GM12878 (cell line): Measurements from ENCODE around the gene TBXAS1. TPM values are rescaled to one million over a fixed set of nuclear protein-coding genes. Genes with fewer than 3 reads are reported as not detected.

Experiments
- ATAC-seq: fragments of 200-7000 bp; cut with Tn5 transposase; 3 replicates; pipeline ENCODE4 v1.9.1; 2020; ENCODE audit warnings: mild to moderate bottlenecking, moderate library complexity
- BruUV-seq: library from RNA; stranded (reverse); fragments of 400-500 nt; replicated peaks from 2 replicates; lab custom pipeline; 2021; lab: Mats Ljungman, UMichigan
- CTCF ChIA-PET: fragments of 300-600 bp; sonication (Branson Sonifier 250); formaldehyde crosslinking; extraction: SDS; loops from one replicate; lab custom pipeline; 2021; ENCODE audit warnings: inconsistent platforms; lab: Yijun Ruan, JAX
- POLR2A ChIA-PET: fragments of 350-600 bp; formaldehyde crosslinking; extraction: SDS; loops from one replicate; lab custom pipeline; 2021; ENCODE audit warnings: inconsistent platforms; lab: Charles Lee
- RAD21 ChIA-PET: fragments of 300-600 bp; sonication (Branson Sonifier 250); formaldehyde crosslinking; loops from one replicate; lab custom pipeline; 2023; ENCODE audit warnings: antibody characterized with exemption; ENCODE audit not compliant: unreplicated experiment; lab: Charles Lee
- SMC1A ChIA-PET: fragments of 300-600 bp; sonication (Branson Sonifier 250); formaldehyde crosslinking; loops from one replicate; lab custom pipeline; 2023; ENCODE audit not compliant: unreplicated experiment, uncharacterized antibody; lab: Charles Lee
- DNase-seq: peaks from one replicate; pipeline ENCODE4 v3.0.0-alpha.2; 2011; ENCODE audit warnings: low read depth, low spot score
- FAIRE-seq: peaks from 3 replicates; lab custom pipeline; 2011; peaks lifted over from hg19 to GRCh38; lab: Jason Lieb, UNC
- H2AFZ ChIP-seq: 2 replicates; pipeline ENCODE4 v1.6.0; 2011; ENCODE audit warnings: low read depth, low read length, control low read depth; ENCODE audit not compliant: control insufficient read depth
- H3K27ac ChIP-seq: 2 replicates; pipeline ENCODE4 v1.5.1; 2011; ENCODE audit warnings: control low read depth; ENCODE audit not compliant: control insufficient read depth, insufficient read depth
- H3K27me3 ChIP-seq, 2 experiments: replicated peaks in 1 of 2; 2 replicates each; pipeline versions ENCODE4 v1.6.0 to v1.6.1; 2011; ENCODE audit warnings: low read length in 1 of 2; ENCODE audit not compliant: control insufficient read depth in 2 of 2, insufficient read depth in 2 of 2
- H3K36me3 ChIP-seq, 2 experiments: 2 replicates each; pipeline ENCODE4 v1.5.1; 2011; ENCODE audit warnings: low read length in 1 of 2; ENCODE audit not compliant: control insufficient read depth in 2 of 2, insufficient read depth in 2 of 2
- H3K4me1 ChIP-seq: 2 replicates; pipeline ENCODE4 v1.6.1; 2011; ENCODE audit warnings: mild to moderate bottlenecking, low read length, moderate library complexity, mixed read lengths; ENCODE audit not compliant: control insufficient read depth, insufficient read depth
- H3K4me2 ChIP-seq: 2 replicates; pipeline ENCODE4 v1.6.0; 2011; ENCODE audit warnings: control low read depth; ENCODE audit not compliant: control insufficient read depth, insufficient read depth
- H3K4me3 ChIP-seq: fragments of 200-600 bp; sonication (generic); 2 replicates; pipeline ENCODE4 v1.5.1; 2016
- H3K79me2 ChIP-seq: 2 replicates; pipeline ENCODE4 v1.6.0; 2011; ENCODE audit warnings: low read length; ENCODE audit not compliant: control insufficient read depth, insufficient read depth
- H3K9ac ChIP-seq: 2 replicates; pipeline ENCODE4 v1.8.0; 2011; ENCODE audit warnings: low read length, control low read depth, mixed read lengths; ENCODE audit not compliant: control insufficient read depth, insufficient read depth
- H3K9me3 ChIP-seq: replicated peaks from 3 replicates; pipeline ENCODE4 v1.5.1; 2011; ENCODE audit warnings: mild to moderate bottlenecking, low read length; ENCODE audit not compliant: control insufficient read depth, insufficient read depth
- H4K20me1 ChIP-seq: 2 replicates; pipeline ENCODE4 v1.6.0; 2011; ENCODE audit not compliant: control insufficient read depth, insufficient read depth
- DPF2 ChIP-seq: fragments of 450-650 bp; IDR thresholded peaks from 2 replicates; pipeline ENCODE4 v1.6.1; 2017; ENCODE audit warnings: mild to moderate bottlenecking
- FOXM1 ChIP-seq: IDR thresholded peaks from 2 replicates; pipeline ENCODE4 v1.6.1; 2012; ENCODE audit warnings: low read depth, mild to moderate bottlenecking, inconsistent platforms, low read length, moderate library complexity
- MAX ChIP-seq: IDR thresholded peaks from 2 replicates; pipeline ENCODE4 v1.6.1; 2012; ENCODE audit warnings: low read depth, low read length, improper control_type of control experiment
- MTA3 ChIP-seq: IDR thresholded peaks from 2 replicates; pipeline ENCODE4 v1.6.1; 2012; ENCODE audit warnings: low read length, inconsistent platforms, borderline replicate concordance
- NBN ChIP-seq: fragments of 450-650 bp; IDR thresholded peaks from 2 replicates; pipeline ENCODE4 v1.6.1; 2016
- NFIC ChIP-seq: IDR thresholded peaks from 2 replicates; pipeline ENCODE4 v1.6.1; 2012; ENCODE audit warnings: low read depth, mild to moderate bottlenecking, inconsistent platforms, low read length, moderate library complexity
- NFXL1 ChIP-seq: fragments of 450-650 bp; IDR thresholded peaks from 2 replicates; pipeline ENCODE4 v1.6.1; 2017; ENCODE audit warnings: antibody characterized with exemption, mild to moderate bottlenecking, borderline replicate concordance
- NFYA ChIP-seq: IDR thresholded peaks from 2 replicates; pipeline ENCODE4 v1.6.1; 2011; ENCODE audit warnings: low read depth, mild to moderate bottlenecking, low read length, improper control_type of control experiment, borderline replicate concordance
- NR2C2 ChIP-seq: IDR thresholded peaks from 2 replicates; pipeline ENCODE4 v1.6.1; 2011; ENCODE audit warnings: borderline replicate concordance, low read depth; ENCODE audit not compliant: control insufficient read depth, insufficient read length
- RB1 ChIP-seq: fragments of 450-650 bp; formaldehyde crosslinking; IDR thresholded peaks from 2 replicates; pipeline ENCODE4 v1.6.1; 2017; ENCODE audit warnings: mild to moderate bottlenecking, borderline replicate concordance
- RUNX3 ChIP-seq: IDR thresholded peaks from 2 replicates; pipeline ENCODE4 v1.6.1; 2012; ENCODE audit warnings: low read length, inconsistent platforms
- SMC3 ChIP-seq: IDR thresholded peaks from 2 replicates; pipeline ENCODE4 v1.6.1; 2011; ENCODE audit warnings: low read length, improper control_type of control experiment, borderline replicate concordance
- SREBF1 ChIP-seq: IDR thresholded peaks from 2 replicates; pipeline ENCODE4 v1.6.1; 2012; ENCODE audit warnings: mild to moderate bottlenecking, low read length
- SUPT20H ChIP-seq: IDR thresholded peaks from 2 replicates; pipeline ENCODE4 v1.6.1; 2011; ENCODE audit warnings: low read depth, mild to moderate bottlenecking, low read length, moderate library complexity, borderline replicate concordance; ENCODE audit not compliant: control insufficient read depth
- SUZ12 ChIP-seq: fragments of 200-600 bp; sonication (generic); IDR thresholded peaks from one replicate; pipeline ENCODE4 v1.6.1; 2018; ENCODE audit warnings: antibody characterized with exemption, mild to moderate bottlenecking; ENCODE audit not compliant: unreplicated experiment
- TCF12 ChIP-seq: IDR thresholded peaks from 2 replicates; pipeline ENCODE4 v1.6.1; 2011; ENCODE audit warnings: low read depth, mild to moderate bottlenecking, low read length
- USF1 ChIP-seq: IDR thresholded peaks from 2 replicates; pipeline ENCODE4 v1.6.1; 2011; ENCODE audit warnings: borderline replicate concordance, low read depth, mild to moderate bottlenecking, moderate library complexity, mixed read lengths, low read length; ENCODE audit not compliant: insufficient read depth; ENCODE audit errors: extremely low read length
- ZBTB40 ChIP-seq: fragments of 450-650 bp; IDR thresholded peaks from 2 replicates; pipeline ENCODE4 v1.6.1; 2016; ENCODE audit warnings: mild to moderate bottlenecking, moderate library complexity, borderline replicate concordance
- WGBS: methylation state at CpG from one replicate; pipeline ENCODE4 v1.1.6; 2016; ENCODE audit warnings: low lambda C conversion rate; ENCODE audit not compliant: insufficient replicate concordance, insufficient coverage; ENCODE audit errors: missing lambda C conversion rate; 5-methylcytosine and 5-hydroxymethylcytosine counted together
- in situ Hi-C: fragments of 300-500 bp; cut with MboI; formaldehyde crosslinking; loops from 9 replicates; pipeline ENCODE4 v1.14.3; 2018; ENCODE audit warnings: mixed read lengths
- intact Hi-C: fragments of 100-400 bp; cut with micrococcal nuclease; formaldehyde crosslinking; loops from one replicate; pipeline ENCODE4 v1.14.2; 2022; ENCODE audit not compliant: unreplicated experiment
- polyA plus RNA-seq, 11 experiments: library from polyadenylated mRNA; depleted of rRNA in 4 of 11; unstranded in 6 of 11; stranded (reverse) in 5 of 11; fragments of >200 nt; fragmentation: Nextera tagmentation in 4 of 11; fragmentation: Illumina TruSeq in 1 of 11; extraction: Ambion mirVana in 4 of 11; extraction: Trizol in 1 of 11; gene quantifications; 1 replicate in 1 of 11; 2 replicates in 10 of 11; pipeline versions ENCODE4 v1.2.1 to v1.2.3, GENCODE V29; 2011 to 2016; ENCODE audit warnings: inconsistent platforms in 2 of 11, missing spikeins in 2 of 11, low read depth in 1 of 11
- total RNA-seq, 4 experiments: library from RNA; depleted of rRNA in 3 of 4; stranded (reverse); fragments of >200 nt in 3 of 4; fragmentation: Illumina TruSeq in 1 of 4; extraction: Trizol in 1 of 4; gene quantifications; 2 replicates each; pipeline versions ENCODE4 v1.2.1 to v1.2.3, GENCODE V29; 2013 to 2021

TBXAS1 gene
- total and polyA plus RNA-seq, 10 of the 15 experiments (the other 5 are each of a cell fraction or from before 2014, with no cell fraction given) = 1.5 to 32.7 (median 16.3) TPM

- BruUV-seq = no TSS peak
- Histone ChIP-seq H3K9ac (peak within 1 kb of the TSS; percentile 73), H3K27me3 (no peaks in the 10 kb centered on the region; a peak in 2 of 4 replicates), H3K27ac (no peak within 1 kb of the TSS; the same call in 1 of the 2 replicates), H4K20me1 (0 out of 2 replicates have a peak, but pooled peaks cover under 1% of the 10 kb centered on the region), H3K79me2 (peaks cover 11% of the 10 kb centered on the region), H3K4me2 (peak within 1 kb of the TSS; percentile 93), H3K4me3 (peak within 1 kb of the TSS; percentile 74), H3K9me3 (peaks cover 11% of the 10 kb centered on the region), H2AFZ (peak within 1 kb of the TSS; percentile 61), H3K4me1 (peaks cover 11% of the 10 kb centered on the region), H3K36me3 (no peaks in the 10 kb centered on the region)
- POLR2A ChIA-PET = interaction anchor here (0.5 to 1.3 kb wide), 4 partner anchors 16 to 1534 kb away, joined by 3 to 7 read pairs (median 3); no protein-coding TSS in a partner anchor
- in situ Hi-C loops (no loop called here), intact Hi-C loops (loop anchor here (1.0 kb wide), 1 partner anchor 23 kb away; no protein-coding TSS in a partner anchor)
- RAD21 ChIA-PET = interaction anchor here (1.0 to 1.9 kb wide), 3 partner anchors 9 to 115 kb away, joined by 3 to 6 read pairs (median 5); partner anchors contain the start of gene KDM7A
- FAIRE-seq = peak; percentile 66
- peak; percentile 36 for DNase-seq
- peak; percentile 87 for ATAC-seq
- SMC1A ChIA-PET = interaction anchor here (1.3 kb wide), 1 partner anchor 63 kb away, joined by 5 read pairs; no protein-coding TSS in a partner anchor
- CTCF ChIA-PET = interaction anchor here (1.0 kb wide), 3 partner anchors 8 to 628 kb away, joined by 3 read pairs; no protein-coding TSS in a partner anchor
- WGBS = 1% methylated on average over 77 of the region's 106 CpGs
- TF ChIP-seq SUPT20H (no peak), ZBTB40 (no peak), SUZ12 (no peak), FOXM1 (no peak), MTA3 (no peak), NR2C2 (no peak), SMC3 (no peak), RB1 (peak; percentile 12; the same call in 1 of the 2 replicates), NFYA (no peak), NFIC (no peak), SREBF1 (no peak), NFXL1 (0 out of 2 replicates have a peak, but pooled peaks have one; percentile 48), MAX (no peak), USF1 (no peak), TCF12 (peak; percentile 75; the same call in 1 of the 2 replicates), DPF2 (peak; percentile 95), RUNX3 (peak; percentile 34), NBN (no peak)
Measured at GRCh38 chr7:140062528-140063299, 233.7 kb downstream of the TBXAS1 start, which contains the start of gene PARP12. PARP12 (minus strand) TSS chr7:140062951; CDS start chr7:140062847, 104 bp downstream.
